Posterior vena cava (tissue), 2 donors: ENCODE data around the gene LHPP. TPM values are rescaled to one million over a fixed set of nuclear protein-coding genes. Genes with fewer than 3 reads are reported as not detected.

Experiments
- DNase-seq: peaks from one replicate; pipeline ENCODE4 v3.0.0-alpha.2; 2020; ENCODE audit warnings: low spot score
- intact Hi-C, 2 donors: fragments of 100-400 bp; cut with DNase I; formaldehyde crosslinking; loops; one replicate each; pipeline versions ENCODE4 v1.14.1 to v1.14.2; 2022 to 2023
- total RNA-seq, 2 donors: library from RNA; stranded (reverse); fragmentation: NEBNext Ultra II Directional; extraction: Animal tissue kit (Norgen Biotek cat#: 25700); gene quantifications; one replicate each; pipeline ENCODE4 v1.2.1, GENCODE V29; 2021
- donor health status: DM: yes; HTN: yes; CAD: no.
- donor health status: DM: yes; HTN: yes; CAD: no.

LHPP gene
- total RNA-seq, 2 donors from 2014 or later = 11.9 to 13.0 TPM

DNA sequence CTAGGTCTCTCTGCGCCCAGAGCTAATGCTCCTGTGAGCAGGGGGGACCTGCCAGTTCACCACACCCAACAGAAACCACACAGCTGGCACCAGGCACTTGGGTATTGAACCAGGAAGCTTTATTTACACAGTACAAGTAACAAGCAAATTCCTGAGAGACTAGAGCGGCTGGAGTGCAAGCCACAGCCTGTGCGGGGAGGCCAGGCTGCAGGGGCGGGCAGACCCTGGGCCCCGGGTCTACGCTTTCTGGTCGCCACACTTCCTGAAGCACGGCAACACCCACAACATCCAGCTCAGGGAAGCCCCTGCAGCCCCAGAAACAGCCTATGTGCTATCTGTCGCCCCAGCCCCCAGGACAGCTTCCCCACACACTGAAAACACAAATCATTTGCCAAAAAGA lies 157.6 kb downstream of the LHPP start:
- intact Hi-C loops = loop anchor here in 1 of 2 donors (5.0 kb wide), 1 partner anchor 1507 kb away; no protein-coding TSS in a partner anchor
- DNase-seq = no peak

DNA sequence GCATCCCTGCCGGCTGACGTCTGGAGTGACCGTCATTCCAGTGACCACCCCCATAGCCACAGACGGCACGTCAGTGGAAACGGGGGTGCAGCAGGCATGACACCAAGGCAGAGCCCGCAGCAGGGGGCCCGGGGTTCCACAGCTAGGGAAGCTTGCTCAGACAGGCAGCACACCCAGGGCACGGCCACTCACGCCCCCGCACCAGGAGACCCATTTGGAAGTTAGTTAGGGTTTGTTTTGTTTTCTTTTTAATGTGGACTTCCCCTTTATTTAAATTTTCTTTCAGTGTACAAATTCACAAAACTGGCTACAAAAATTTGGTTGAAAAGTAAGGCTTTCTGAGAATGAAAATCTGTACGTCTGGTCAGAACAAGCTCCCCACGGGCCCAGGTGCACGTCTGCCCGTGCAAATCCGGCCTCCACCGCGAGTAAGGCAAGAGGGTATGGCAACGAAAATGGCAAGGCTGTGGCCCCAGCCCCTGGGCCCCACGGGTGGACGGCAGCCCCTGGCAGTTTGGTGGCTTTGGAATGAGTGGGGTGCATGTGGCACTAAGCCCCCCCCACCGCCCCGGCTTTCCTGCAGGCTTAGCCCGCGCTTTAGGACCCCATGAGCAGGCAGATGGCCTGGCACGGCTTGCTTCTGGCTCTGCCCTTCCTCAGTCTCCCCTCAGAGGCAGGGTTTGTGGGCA lies 158.3 kb downstream of the LHPP start:
- intact Hi-C loops = loop anchor here in 1 of 2 donors (5.0 kb wide), 1 partner anchor 1508 kb away; no protein-coding TSS in a partner anchor

DNA sequence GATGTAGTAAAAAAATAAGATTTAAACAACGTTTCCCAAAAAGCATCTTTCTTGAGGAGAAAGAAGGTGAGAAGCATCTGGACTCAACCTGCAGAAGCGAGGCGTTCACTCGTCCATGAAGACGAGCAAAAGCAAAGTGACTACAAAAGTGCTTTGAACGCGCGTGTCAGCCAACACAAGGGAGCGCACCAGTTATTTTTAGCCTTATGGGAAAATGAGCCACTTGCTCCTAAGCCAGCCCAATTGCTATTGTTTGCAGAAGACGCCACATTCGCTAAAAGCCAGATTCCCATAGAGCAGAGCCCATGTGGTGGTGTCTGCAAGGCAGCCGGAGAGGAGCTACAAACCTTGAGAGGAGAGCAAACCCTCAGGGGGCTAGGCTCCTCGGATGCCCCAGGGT lies 160.0 kb downstream of the LHPP start:
- intact Hi-C loops = no loop called here

More for the DNA sequence above, 158.3 kb downstream of the LHPP start:
- DNase-seq = no peak

DNA sequence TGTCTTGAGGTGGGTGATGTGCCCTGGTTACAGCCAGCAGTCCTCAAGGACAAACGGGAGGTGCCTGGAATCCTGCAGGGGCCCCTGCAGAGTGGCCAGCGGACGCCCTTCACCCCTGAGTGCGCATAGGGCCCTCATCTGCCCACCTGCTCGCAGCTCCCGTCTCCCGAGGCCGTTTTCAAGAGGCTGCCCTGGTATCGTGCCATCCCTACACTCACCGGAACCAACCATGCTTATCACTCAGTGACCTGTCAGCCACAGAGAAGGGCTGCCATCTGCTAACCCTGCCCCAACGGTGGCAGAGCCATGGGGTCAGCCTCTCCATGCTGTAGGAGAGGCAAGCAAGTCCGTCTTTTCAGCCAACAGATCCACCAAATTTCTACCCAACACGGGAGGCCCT lies 160.5 kb downstream of the LHPP start:
- no peak for DNase-seq
- intact Hi-C loops = no loop called here

More for the DNA sequence above, 160.0 kb downstream of the LHPP start:
- DNase-seq = no peak

DNA sequence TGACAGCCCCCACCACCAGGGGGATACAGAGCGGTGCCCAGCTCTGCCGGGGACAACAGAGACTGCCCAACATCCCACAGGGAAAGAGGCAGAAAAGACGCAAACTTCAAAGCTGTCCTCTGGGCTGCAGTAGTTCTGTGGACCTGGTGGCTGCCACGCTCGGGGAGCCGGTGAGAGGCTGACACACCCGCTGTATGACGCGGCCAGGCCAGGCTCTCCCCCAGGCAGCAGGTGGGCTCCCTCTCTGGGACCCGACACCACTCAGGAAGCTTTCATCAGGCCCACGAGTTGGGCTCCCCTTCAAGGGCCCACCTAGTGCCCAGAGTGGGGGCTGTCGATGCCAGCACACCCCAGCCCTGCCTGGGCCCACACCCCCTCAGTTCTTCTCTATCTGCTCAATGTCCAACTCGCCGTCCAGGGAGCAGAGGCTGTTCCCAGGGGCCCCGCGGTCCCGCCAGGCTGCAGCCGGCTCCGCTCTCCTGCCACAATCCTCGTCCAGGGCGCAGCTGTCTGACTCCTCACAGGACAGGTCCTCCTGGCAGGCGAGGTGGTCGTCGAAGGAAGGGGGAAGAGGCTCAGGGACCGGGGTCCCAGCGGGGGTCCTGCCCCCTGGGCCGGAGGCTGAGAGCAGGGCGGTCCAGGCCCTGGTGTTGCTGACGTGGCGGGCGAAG lies 161.4 kb downstream of the LHPP start:
- intact Hi-C loops = no loop called here
- no peak for DNase-seq

DNA sequence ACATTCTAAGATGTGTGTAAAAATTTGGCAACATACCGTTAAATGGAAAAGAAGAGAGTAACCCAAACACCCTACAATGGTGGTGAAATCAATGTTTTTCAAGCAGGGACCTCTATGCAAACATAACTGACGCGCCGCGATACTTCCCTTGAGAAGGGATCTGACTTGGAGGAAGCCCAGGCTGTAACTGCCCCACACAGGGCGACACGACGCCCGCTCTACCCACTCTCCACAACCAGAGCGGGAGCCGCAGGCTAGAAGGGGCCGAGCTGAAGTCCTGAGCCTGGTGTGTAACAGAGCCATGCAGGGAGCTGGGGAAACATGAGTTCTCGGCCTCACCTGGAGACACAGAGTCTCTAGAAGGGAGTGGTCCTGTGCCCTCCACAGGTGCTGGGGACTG lies 162.4 kb downstream of the LHPP start:
- intact Hi-C loops = no loop called here
- no peak for DNase-seq

DNA sequence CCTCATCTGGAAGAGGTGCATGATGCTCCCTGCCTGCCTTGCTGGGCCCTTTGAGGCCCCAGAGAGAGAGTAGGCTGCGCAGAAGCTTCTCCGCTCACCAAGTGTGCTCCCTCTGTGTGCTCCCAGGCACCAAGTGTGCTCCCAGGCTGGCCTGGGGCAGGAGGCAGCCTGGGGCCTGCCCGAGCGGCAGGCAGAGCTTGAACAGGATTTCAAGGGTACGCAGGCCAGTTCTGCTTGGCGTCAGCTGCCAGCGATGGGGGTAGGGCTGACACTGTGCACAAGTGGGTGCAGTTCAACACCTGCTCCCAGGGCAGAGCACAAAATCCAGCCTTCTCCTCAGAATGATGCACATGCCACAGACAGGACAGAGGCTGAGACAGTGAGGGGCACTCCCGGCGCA lies 162.8 kb downstream of the LHPP start:
- DNase-seq = no peak
- intact Hi-C loops = no loop called here

DNA sequence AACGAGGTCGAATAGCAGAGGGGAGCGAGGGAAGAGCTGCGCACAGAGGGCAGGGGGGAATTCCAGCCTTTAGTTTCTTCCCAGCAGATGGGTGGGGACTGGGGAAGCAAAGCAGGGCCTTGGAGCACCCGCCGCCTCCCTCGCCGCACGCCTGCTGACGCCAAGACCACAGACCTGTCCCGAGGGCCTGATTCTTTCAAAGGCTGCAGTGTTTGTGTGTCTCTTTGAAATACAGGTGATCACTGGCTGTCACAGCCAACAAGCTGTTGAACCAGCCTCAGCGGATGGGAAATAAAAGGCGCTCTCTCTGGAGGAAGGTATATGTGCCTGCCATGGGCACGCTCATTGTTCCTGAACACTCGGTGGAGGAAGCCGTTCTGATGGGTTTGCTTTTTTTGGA lies 163.3 kb downstream of the LHPP start:
- no peak for DNase-seq
- intact Hi-C loops = no loop called here

DNA sequence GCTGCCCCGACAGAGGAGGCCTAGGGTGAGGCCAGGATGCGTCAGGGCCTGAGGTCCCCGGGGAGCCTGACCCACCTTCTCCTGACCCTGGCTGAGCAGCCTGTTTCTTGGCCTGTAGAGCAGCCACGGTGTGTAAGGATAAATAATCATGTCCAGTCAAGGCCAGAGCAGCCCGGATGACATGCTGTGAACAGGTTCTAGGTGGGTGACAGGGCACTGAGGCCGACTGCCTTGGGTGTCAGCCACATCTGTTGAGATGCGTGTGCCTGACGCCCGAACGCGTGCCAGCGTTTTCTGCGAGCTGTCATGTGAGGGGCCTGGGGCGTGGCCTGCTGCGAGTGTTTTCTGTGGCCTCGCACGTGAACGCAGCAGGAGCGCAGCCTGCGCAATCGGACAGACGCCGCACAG lies 164.2 kb downstream of the LHPP start:
- DNase-seq = no peak
- intact Hi-C loops = no loop called here

DNA sequence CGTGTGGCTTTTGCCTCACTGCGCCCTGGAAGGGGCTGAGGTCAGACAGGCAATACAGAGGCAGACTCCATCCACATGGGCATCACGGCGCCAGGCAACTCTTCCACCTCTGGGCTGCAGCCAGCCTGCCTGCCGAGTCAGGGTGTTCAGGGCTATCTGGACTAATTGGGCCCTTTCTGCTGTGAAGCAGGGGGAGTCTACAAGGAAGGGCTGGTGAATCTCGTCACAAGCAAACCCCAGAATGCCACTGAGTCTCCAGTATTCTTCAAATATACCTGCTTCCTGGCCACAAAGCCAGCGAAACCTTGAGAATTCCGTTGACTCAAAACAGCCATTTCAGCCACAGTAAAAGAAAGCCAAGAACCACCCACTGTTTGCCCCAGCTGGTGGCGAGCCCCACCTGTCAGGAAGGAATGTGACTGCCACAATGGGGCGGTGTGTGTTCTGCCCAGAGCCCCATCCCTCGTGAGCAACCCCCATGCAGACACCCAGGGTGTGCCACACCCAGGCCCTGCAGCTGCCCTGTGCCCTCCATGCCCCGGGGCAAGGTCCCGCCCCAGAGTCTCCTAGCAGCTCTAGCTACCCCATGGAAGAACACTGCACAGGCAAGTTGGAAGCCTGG lies 165.2 kb downstream of the LHPP start:
- intact Hi-C loops = no loop called here
- DNase-seq = no peak

DNA sequence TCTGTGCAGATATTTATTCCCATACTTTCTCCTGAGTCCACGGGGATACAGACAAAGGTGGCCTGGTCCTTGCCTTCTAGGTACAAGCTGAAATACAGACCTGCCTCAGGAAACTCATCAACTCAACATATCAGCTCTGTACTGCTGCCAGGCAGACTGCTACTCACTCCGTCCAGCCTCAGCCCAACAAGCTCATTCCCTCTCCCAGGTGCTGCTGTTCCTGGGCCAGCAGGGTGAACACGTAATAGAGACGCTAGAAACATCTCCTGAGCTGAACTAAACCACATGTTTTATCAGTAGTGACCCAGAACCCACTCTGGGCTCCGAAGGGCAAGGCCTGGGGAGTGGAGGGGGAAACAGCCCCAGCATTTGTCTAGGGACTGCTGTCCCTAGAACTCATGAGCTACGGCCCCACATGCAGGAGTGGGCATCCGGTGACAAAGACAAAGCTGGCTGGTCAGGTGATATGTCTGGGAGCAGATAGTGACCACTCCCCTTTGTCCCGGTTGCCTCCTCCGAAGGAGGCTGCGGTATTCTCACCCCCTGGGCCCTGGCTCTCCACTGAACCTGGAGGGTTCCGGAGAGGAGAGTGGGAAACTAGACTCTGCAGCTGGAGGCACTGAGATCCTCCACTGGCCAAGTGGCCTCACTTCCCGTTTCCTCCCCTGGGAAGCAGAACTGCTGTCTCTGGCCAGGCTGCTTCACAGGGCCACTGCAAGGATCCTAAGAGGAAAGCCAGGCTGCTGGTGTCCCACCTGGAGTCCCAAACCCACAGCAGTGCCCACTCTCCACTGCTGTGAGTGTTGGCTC lies 166.4 kb downstream of the LHPP start:
- intact Hi-C loops = no loop called here
- DNase-seq = no peak

DNA sequence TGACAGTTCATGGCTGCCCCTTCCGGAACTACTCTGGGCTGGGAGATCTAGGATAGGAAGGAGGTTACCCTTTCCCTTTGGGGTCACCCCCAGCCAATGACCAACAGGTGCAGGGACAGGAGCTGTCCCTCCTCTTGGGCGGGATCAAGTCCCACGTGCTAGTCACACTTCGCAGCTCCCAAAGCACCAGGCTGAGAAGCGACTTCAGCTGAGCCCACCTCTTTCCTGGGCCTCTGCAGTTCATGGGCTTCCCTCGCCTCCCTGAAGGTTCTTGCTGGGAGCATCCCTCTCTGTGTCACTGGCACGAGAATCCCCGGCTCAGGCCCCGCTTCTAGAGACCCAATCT lies 167.0 kb downstream of the LHPP start:
- intact Hi-C loops = no loop called here
- no peak for DNase-seq

DNA sequence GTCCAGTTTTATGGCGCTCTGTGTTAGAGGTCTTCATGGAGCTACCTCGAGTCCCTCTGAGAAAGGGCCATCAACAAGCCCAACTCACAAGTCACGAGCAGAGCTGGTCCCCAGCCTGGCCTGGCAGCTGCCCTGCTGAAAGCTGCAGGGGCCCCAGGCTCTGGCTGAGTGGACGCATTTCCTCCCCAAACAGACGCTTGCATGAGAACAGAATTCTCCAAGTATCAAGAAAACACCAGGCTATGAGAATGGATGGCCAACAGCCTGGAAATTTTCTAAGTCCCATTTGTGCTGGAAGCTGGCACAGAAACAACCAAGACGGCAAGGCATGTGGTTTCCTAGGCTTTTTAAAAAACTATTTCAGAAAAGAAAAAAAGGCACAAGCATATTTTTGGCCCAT lies 167.8 kb downstream of the LHPP start:
- intact Hi-C loops = no loop called here
- DNase-seq = no peak

DNA sequence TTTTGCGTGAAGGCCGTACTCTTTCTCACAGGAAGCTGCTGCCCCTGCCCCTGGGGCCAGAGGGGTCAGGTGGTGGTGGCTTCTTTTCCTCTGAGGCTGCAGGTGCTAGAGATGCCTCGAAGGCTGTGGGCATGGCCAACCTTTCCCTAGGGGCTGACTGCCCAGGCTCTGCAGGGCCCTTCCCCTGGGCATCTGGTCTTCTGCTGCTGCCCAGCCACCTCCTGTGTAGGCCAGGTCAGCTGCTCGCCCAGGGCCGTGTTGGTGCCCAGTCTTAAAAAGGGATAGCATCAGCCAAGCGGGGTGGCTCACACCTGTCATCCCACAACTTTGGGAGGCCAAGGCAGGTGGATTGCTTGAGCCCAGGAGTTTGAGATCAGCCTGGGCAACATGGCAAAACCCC lies 168.2 kb downstream of the LHPP start:
- intact Hi-C loops = loop anchor here in 1 of 2 donors (5.0 kb wide), 1 partner anchor 112 kb away; the partner anchor contains the start of gene FAM53B
- DNase-seq = no peak

DNA sequence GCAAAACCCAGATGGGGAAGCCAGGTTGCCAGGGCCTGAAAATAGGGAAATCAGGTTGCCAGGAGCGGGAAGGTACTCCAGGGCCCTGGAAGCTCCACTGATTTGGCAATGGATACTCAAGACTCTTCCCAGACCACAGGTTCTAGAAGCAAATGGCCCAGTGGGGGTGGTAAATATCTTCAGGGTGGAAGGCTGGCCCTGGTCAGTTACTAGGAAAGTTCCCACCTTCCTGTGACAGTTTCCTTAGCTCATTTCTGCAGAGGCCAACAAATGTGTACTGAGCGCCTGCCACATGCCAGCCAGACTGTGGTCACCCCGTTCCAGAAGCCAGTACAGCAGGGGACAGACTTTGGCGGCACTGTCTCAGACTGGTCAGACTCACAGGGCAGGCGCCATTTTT lies 168.9 kb downstream of the LHPP start:
- DNase-seq = no peak
- intact Hi-C loops = loop anchor here in 1 of 2 donors (5.0 kb wide), 1 partner anchor 112 kb away; the partner anchor contains the start of gene FAM53B

DNA sequence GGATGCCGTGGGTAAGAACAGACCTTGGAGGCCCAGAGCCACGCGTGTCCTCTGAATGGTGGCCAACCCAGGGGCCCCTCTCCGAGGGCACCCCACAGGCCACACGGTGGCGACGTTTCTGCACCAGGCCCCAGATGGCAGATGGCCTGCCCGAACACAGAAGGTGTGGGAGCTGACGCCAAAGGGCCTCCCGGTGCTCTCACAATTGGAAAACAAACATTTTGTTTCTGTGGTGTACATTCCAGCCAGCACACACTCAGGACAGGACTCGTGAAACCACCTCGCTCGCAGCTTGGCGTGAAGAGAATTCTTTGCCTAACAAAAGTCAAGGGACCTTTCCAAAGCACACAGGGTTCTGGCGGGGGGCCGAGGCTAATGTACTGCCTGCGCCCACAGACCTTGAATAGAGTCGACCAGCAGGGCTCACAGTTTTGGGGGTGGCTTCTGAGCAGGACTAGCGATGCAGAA lies 170.5 kb downstream of the LHPP start:
- no peak for DNase-seq
- intact Hi-C loops = loop anchor here in 1 of 2 donors (5.0 kb wide), 1 partner anchor 110 kb away; the partner anchor contains the start of gene FAM53B

DNA sequence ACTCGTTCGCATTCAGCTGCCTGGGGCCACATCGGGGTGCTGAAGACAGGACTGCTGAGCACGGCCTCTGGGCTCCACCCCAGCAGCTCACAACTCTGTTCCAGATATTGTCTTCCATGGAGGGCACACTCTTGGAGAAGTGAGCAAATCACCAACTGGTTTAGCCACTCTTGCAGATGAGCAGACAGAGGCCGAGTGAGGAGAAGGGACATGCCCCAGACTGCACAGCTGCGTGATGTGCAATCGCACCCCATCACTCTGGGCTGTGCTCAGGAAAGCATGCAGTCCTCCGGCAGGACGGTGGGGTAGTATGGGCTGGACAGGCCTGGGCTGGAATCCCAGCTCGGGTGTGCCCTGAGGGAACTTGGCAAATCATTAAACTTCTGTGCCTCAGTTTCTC lies 170.9 kb downstream of the LHPP start:
- DNase-seq = no peak
- intact Hi-C loops = loop anchor here in 1 of 2 donors (5.0 kb wide), 1 partner anchor 110 kb away; the partner anchor contains the start of gene FAM53B

DNA sequence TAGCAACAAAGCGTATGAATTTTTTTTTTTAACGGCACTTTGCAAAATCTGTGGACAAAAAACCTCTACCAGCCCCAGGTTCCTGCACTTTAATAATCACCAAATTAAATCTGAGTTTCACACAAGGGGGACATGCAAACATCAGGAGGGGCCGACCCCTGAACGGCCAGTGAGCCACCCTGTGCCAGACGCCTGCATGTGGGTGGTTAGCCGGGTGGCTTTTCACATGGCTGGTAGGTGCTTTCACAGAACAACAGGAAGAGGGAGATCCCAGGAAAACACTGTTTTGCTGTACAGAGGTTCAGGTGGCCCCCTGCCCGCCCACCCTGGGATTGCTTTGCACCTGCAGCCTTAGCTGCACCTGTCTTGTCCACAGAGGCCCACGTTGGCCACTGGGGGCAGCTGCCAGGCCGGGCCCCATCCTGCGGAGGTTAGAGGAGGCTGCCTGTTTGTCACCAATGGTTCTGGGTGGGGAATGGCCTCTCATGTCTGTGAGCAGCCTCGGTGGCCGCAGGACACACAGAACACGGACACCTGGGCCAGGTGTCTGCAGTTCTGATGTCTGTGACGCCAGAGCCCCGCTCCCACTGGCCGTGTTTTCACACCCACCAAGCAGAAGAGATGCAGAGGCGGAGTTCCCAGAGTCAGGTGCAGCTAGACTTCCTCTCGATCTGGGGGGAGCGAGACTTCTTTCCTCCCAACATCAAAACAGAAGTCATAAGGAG lies 174.8 kb downstream of the LHPP start:
- DNase-seq = no peak
- intact Hi-C loops = no loop called here
